NT2/D1 (cell line): Measurements from ENCODE around the gene VAV2.
A peak's percentile ranks its signal among the peaks of the same experiment; 100 is the strongest.
"Not testable (repeated sequence)": the region's sequence is repeated elsewhere in the genome, so short reads cannot be mapped to it uniquely, and the experiment has no call there.

ENCODE experiments used
- DNase-seq: peaks from one replicate; pipeline ENCODE4 v3.0.0-alpha.2; 2011; ENCODE audit warnings: low read depth, low spot score
- H3K27me3 ChIP-seq: 2 replicates; pipeline ENCODE4 v1.6.0; 2011; ENCODE audit warnings: mild to moderate bottlenecking; ENCODE audit not compliant: insufficient read length, insufficient read depth
- H3K36me3 ChIP-seq: 2 replicates; pipeline ENCODE4 v1.6.1; 2011; ENCODE audit warnings: mild to moderate bottlenecking, low read length, mixed read lengths; ENCODE audit not compliant: insufficient read depth, insufficient read length
- H3K4me1 ChIP-seq: 2 replicates; pipeline ENCODE4 v1.5.1; 2011; ENCODE audit not compliant: insufficient read depth, insufficient read length
- H3K4me3 ChIP-seq: 2 replicates; pipeline ENCODE4 v1.5.1; 2011; ENCODE audit warnings: low read depth; ENCODE audit not compliant: insufficient read length
- H3K9ac ChIP-seq: 2 replicates; pipeline ENCODE4 v1.6.0; 2011; ENCODE audit warnings: low read depth; ENCODE audit not compliant: insufficient read length
- H3K9me3 ChIP-seq: 2 replicates; pipeline ENCODE4 v1.5.1; 2011; ENCODE audit warnings: mild to moderate bottlenecking, low read length; ENCODE audit not compliant: insufficient read depth
- SUZ12 ChIP-seq: IDR thresholded peaks from 2 replicates; pipeline ENCODE4 v1.6.1; 2011; ENCODE audit not compliant: insufficient read length, insufficient read depth; ENCODE audit errors: extremely low read depth
- YY1 ChIP-seq: IDR thresholded peaks from 2 replicates; pipeline ENCODE4 v1.6.1; 2011; ENCODE audit not compliant: insufficient read length, insufficient read depth
- ZNF274 ChIP-seq: IDR thresholded peaks from 2 replicates; pipeline ENCODE4 v1.6.1; 2011; ENCODE audit warnings: mild to moderate bottlenecking, low read depth, low read length

VAV2 gene

DNA sequence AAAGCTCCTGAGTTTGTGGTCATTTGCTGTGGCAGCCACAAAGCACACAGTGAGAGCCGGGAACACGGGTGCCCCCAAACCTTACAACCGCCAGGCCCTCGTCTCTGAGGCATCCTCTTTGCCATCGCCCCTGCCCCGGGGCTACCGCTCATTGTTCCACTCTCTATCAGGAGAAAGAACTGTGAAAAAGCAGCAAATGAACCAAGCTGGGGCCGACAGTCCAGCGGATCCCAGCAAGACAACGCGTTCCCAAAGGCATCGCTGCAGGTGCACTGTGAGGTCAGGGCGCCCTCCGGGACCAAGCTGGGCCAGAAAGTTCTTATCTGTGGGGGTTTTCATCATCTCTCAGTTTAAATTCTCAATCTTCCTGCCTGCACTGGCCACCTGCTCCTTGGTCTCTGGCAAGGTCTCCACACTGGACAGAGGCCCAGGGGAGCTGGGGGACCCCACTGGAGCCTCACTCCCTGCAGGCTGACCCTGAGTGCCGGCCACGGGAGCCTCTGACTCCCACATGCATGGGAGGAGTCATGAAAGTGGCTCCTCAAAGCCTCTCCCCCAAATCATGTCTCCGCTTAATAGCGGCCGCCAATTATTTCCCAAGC is 32.1 kb downstream of the VAV2 start:
- peaks cover 45% of the 10 kb centered on the region for H3K4me1 ChIP-seq
- H3K27me3 ChIP-seq, result no peaks in the 10 kb centered on the region
- no peaks in the 10 kb centered on the region for H3K36me3 ChIP-seq
- DNase-seq, result no peak
- TF ChIP-seq ZNF274 (no peak), YY1 (no peak), SUZ12 (no peak)
- H3K9me3 ChIP-seq, result peaks cover 11% of the 10 kb centered on the region
- no peak overlapping the region for H3K9ac ChIP-seq
- no peak overlapping the region for H3K4me3 ChIP-seq

DNA sequence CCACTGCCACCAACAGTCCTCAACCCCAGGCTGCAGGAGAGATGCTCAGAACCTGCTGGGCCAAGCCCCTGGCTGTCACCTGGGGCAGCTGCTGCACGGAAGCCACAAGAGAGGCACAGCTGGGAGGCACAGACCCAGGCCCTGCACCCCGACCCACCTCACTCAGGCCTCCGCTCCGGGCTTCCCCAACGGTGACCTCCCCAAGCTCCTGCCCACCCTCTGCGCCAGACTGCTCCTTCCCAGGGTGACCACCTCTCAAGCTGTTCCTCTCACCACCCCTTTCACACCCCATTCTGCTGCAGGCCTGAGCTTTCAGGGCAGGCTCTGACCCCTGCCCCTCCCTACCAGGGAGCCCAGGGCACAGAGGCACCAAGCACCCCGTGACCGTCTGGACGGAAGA is 33.0 kb downstream of the VAV2 start:
- Histone ChIP-seq H3K4me1 (peaks cover 45% of the 10 kb centered on the region), H3K9ac (peak overlapping the region; percentile 77), H3K27me3 (no peaks in the 10 kb centered on the region), H3K4me3 (no peak overlapping the region), H3K9me3 (peaks cover 2% of the 10 kb centered on the region; the same call in 1 of the 2 replicates), H3K36me3 (peaks cover under 1% of the 10 kb centered on the region)
- no peak for DNase-seq
- TF ChIP-seq SUZ12 (no peak), ZNF274 (no peak), YY1 (no peak)

DNA sequence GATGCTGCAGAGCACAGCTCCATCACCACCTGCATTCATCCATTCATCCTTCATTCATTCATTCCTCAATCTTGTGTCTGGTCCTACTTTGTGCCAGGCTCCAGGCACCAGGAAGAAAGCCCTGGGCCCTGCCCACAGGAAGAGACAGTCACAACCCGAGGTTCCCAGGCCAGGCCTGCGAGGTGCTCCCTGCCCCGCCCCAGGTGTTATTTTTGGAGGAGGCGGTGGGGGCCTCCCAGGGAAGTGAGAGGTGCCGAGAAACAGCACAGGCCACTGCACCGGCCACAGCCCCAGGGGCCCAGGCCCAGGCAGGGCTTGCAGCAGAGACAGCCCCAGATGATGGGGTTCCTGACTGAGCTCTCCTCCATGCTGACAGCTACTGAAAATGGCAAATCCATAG is 33.4 kb downstream of the VAV2 start:
- no peak overlapping the region for H3K4me3 ChIP-seq
- H3K36me3 ChIP-seq, result peaks cover 5% of the 10 kb centered on the region
- no peaks in the 10 kb centered on the region for H3K9me3 ChIP-seq
- H3K4me1 ChIP-seq, result peaks cover 45% of the 10 kb centered on the region
- H3K9ac ChIP-seq, result peak overlapping the region; percentile 77
- TF ChIP-seq YY1 (no peak), SUZ12 (no peak), ZNF274 (no peak)
- DNase-seq, result no peak
- no peaks in the 10 kb centered on the region for H3K27me3 ChIP-seq

DNA sequence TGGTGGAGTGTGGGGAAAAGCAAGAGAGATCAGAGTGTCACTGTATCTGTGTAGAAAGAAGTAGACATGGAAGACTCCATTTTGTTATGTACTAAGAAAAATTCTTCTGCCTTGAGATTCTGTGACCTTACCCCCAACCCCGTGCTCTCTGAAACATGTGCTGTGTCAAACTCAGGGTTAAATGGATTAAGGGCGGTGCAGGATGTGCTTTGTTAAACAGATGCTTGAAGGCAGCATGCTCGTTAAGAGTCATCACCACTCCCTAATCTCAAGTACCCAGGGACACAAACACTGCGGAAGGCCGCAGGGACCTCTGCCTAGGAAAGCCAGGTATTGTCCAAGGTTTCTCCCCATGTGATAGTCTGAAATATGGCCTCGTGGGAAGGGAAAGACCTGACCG is 34.4 kb downstream of the VAV2 start:
- H3K9ac ChIP-seq, H3K4me3 ChIP-seq, H3K9me3 ChIP-seq, H3K27me3 ChIP-seq, DNase-seq, H3K36me3 ChIP-seq: not testable (repeated sequence)
- H3K4me1 ChIP-seq, result peaks cover 45% of the 10 kb centered on the region

DNA sequence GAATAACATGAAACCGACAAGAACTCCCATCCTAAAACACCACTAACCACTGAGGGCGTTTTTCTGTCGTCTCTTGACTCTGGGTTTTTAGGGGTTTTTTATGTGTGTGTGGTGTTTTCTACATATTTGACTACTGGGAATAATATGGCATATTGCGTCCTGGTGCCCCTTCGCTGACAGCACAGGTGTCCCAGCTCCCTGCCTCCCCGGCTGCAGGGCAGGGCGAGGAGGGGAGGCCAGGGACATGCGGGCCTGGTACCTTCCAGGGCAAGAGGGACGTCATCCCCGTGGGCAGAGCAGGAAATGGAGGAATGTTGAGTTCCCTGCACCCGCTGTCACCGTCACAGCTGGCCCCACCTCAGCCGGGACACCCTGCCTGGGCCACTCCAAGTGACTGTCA is 34.8 kb downstream of the VAV2 start:
- H3K9me3 ChIP-seq, result no peaks in the 10 kb centered on the region
- H3K36me3 ChIP-seq, result peaks cover 8% of the 10 kb centered on the region
- H3K4me3 ChIP-seq, result no peak overlapping the region
- no peak for DNase-seq
- peaks cover 45% of the 10 kb centered on the region for H3K4me1 ChIP-seq
- H3K9ac ChIP-seq, result no peak overlapping the region
- H3K27me3 ChIP-seq, result no peaks in the 10 kb centered on the region
- TF ChIP-seq SUZ12 (no peak), ZNF274 (no peak), YY1 (no peak)

DNA sequence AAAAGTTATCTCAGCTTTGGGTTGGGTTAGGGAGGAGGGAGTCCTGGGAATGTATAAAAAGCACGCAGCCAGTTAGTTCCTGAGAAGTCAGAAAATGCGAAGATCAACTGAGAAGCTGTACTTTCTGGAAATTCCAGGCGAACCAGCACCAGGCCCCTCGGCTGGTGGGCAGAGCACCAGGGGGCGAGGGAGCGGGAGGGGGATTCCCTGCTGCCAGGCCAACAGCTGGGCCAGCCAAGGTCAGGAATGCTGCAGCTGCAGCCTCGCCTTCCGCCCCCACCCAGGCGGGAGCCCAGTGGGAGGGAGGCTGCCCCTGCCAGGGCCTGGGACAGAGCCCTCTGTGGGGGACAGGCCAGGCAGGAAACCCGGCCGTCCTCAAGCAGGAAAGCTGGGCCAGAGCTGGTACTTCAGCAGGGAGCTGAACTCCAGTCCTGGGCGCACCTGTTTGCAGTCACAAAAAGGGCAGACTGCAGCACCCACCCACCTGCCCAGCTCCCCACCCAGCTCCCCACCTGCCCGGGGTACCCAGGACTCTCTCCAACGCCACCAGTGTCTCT is 35.5 kb downstream of the VAV2 start:
- no peak overlapping the region for H3K4me3 ChIP-seq
- DNase-seq, result no peak
- no peaks in the 10 kb centered on the region for H3K9me3 ChIP-seq
- H3K36me3 ChIP-seq, result peaks cover 11% of the 10 kb centered on the region
- no peaks in the 10 kb centered on the region for H3K27me3 ChIP-seq
- H3K9ac ChIP-seq, result peak overlapping the region; percentile 72
- TF ChIP-seq ZNF274 (no peak), SUZ12 (no peak), YY1 (no peak)
- H3K4me1 ChIP-seq, result peaks cover 44% of the 10 kb centered on the region

DNA sequence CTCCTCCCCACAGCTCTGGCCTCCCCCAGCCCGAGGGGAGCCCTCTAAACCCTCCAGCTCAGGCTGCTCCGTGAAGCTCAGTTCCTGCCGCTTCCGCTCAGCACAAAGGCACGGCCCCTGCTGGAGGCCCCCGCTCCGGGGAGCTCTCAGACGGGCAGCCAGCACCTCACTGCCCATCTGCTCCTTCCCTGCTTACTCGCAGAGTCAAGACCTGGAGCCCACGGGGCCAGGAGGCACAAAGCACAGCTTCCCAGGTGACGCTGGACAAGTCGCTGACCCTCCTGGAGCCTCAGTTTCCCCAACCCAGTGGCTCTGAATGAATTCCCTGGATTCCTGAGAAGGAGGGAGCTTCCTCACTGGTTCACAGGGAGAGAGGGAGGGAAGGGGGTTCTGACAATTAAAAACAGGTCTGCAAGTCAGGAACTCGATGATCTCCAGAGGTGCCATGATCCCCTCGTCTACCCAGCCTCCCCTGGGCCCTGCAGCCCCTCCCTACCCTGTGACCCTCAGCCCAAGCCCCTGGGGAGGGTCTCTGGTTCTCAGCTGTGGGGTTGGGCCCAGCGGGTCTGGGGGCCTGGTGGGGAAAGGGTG is 36.2 kb downstream of the VAV2 start:
- Histone ChIP-seq H3K27me3 (no peaks in the 10 kb centered on the region), H3K9me3 (no peaks in the 10 kb centered on the region), H3K36me3 (peaks cover 17% of the 10 kb centered on the region), H3K4me1 (peaks cover 39% of the 10 kb centered on the region), H3K9ac (peak overlapping the region; percentile 72), H3K4me3 (no peak overlapping the region)
- TF ChIP-seq ZNF274 (no peak), YY1 (no peak), SUZ12 (no peak)
- DNase-seq, result peak; percentile 25
